GM12878 (cell line): Measurements from ENCODE around the gene STAT5B. TPM values are rescaled to one million over a fixed set of nuclear protein-coding genes. Genes with fewer than 3 reads are reported as not detected.

ENCODE experiments used
- ATAC-seq: fragments of 200-7000 bp; cut with Tn5 transposase; 3 replicates; pipeline ENCODE4 v1.9.1; 2020; ENCODE audit warnings: mild to moderate bottlenecking, moderate library complexity
- BruUV-seq: library from RNA; stranded (reverse); fragments of 400-500 nt; replicated peaks from 2 replicates; lab custom pipeline; 2021; lab: Mats Ljungman, UMichigan
- CTCF ChIA-PET: fragments of 300-600 bp; sonication (Branson Sonifier 250); formaldehyde crosslinking; extraction: SDS; loops from one replicate; lab custom pipeline; 2021; ENCODE audit warnings: inconsistent platforms; lab: Yijun Ruan, JAX
- POLR2A ChIA-PET: fragments of 350-600 bp; formaldehyde crosslinking; extraction: SDS; loops from one replicate; lab custom pipeline; 2021; ENCODE audit warnings: inconsistent platforms; lab: Charles Lee
- RAD21 ChIA-PET: fragments of 300-600 bp; sonication (Branson Sonifier 250); formaldehyde crosslinking; loops from one replicate; lab custom pipeline; 2023; ENCODE audit warnings: antibody characterized with exemption; ENCODE audit not compliant: unreplicated experiment; lab: Charles Lee
- SMC1A ChIA-PET: fragments of 300-600 bp; sonication (Branson Sonifier 250); formaldehyde crosslinking; loops from one replicate; lab custom pipeline; 2023; ENCODE audit not compliant: unreplicated experiment, uncharacterized antibody; lab: Charles Lee
- DNase-seq: peaks from one replicate; pipeline ENCODE4 v3.0.0-alpha.2; 2011; ENCODE audit warnings: low read depth, low spot score
- FAIRE-seq: peaks from 3 replicates; lab custom pipeline; 2011; peaks lifted over from hg19 to GRCh38; lab: Jason Lieb, UNC
- H2AFZ ChIP-seq: 2 replicates; pipeline ENCODE4 v1.6.0; 2011; ENCODE audit warnings: low read depth, low read length, control low read depth; ENCODE audit not compliant: control insufficient read depth
- H3K27ac ChIP-seq: 2 replicates; pipeline ENCODE4 v1.5.1; 2011; ENCODE audit warnings: control low read depth; ENCODE audit not compliant: control insufficient read depth, insufficient read depth
- H3K27me3 ChIP-seq, 2 experiments: replicated peaks in 1 of 2; 2 replicates each; pipeline versions ENCODE4 v1.6.0 to v1.6.1; 2011; ENCODE audit warnings: low read length in 1 of 2; ENCODE audit not compliant: control insufficient read depth in 2 of 2, insufficient read depth in 2 of 2
- H3K36me3 ChIP-seq, 2 experiments: 2 replicates each; pipeline ENCODE4 v1.5.1; 2011; ENCODE audit warnings: low read length in 1 of 2; ENCODE audit not compliant: control insufficient read depth in 2 of 2, insufficient read depth in 2 of 2
- H3K4me1 ChIP-seq: 2 replicates; pipeline ENCODE4 v1.6.1; 2011; ENCODE audit warnings: mild to moderate bottlenecking, low read length, moderate library complexity, mixed read lengths; ENCODE audit not compliant: control insufficient read depth, insufficient read depth
- H3K4me2 ChIP-seq: 2 replicates; pipeline ENCODE4 v1.6.0; 2011; ENCODE audit warnings: control low read depth; ENCODE audit not compliant: control insufficient read depth, insufficient read depth
- H3K4me3 ChIP-seq: fragments of 200-600 bp; sonication (generic); 2 replicates; pipeline ENCODE4 v1.5.1; 2016
- H3K79me2 ChIP-seq: 2 replicates; pipeline ENCODE4 v1.6.0; 2011; ENCODE audit warnings: low read length; ENCODE audit not compliant: control insufficient read depth, insufficient read depth
- H3K9ac ChIP-seq: 2 replicates; pipeline ENCODE4 v1.8.0; 2011; ENCODE audit warnings: low read length, control low read depth, mixed read lengths; ENCODE audit not compliant: control insufficient read depth, insufficient read depth
- H3K9me3 ChIP-seq: replicated peaks from 3 replicates; pipeline ENCODE4 v1.5.1; 2011; ENCODE audit warnings: mild to moderate bottlenecking, low read length; ENCODE audit not compliant: control insufficient read depth, insufficient read depth
- H4K20me1 ChIP-seq: 2 replicates; pipeline ENCODE4 v1.6.0; 2011; ENCODE audit not compliant: control insufficient read depth, insufficient read depth
- BCL3 ChIP-seq: IDR thresholded peaks from 2 replicates; pipeline ENCODE4 v1.6.1; 2011; ENCODE audit warnings: borderline replicate concordance, low read depth, mild to moderate bottlenecking, moderate library complexity, low read length; ENCODE audit not compliant: insufficient read depth, poor library complexity, severe bottlenecking
- CBFB ChIP-seq: IDR thresholded peaks from 2 replicates; pipeline ENCODE4 v1.6.1; 2016; ENCODE audit warnings: antibody characterized with exemption, low read depth
- HDGF ChIP-seq: fragments of 450-650 bp; IDR thresholded peaks from 2 replicates; pipeline ENCODE4 v1.6.1; 2016; ENCODE audit warnings: antibody characterized with exemption
- KDM1A ChIP-seq: fragments of 200-600 bp; sonication (generic); IDR thresholded peaks from 2 replicates; pipeline ENCODE4 v1.6.1; 2016; ENCODE audit warnings: borderline replicate concordance
- TBL1XR1 ChIP-seq: IDR thresholded peaks from 2 replicates; pipeline ENCODE4 v1.6.1; 2012; ENCODE audit warnings: low read depth, low read length, improper control_type of control experiment
- WRNIP1 ChIP-seq: IDR thresholded peaks from 2 replicates; pipeline ENCODE4 v1.6.1; 2011; ENCODE audit warnings: low read depth, low read length, improper control_type of control experiment, borderline replicate concordance
- YY1 ChIP-seq: IDR thresholded peaks from 2 replicates; pipeline ENCODE4 v1.6.1; 2011; ENCODE audit warnings: low read depth, mild to moderate bottlenecking, low read length
- WGBS: methylation state at CpG from one replicate; pipeline ENCODE4 v1.1.6; 2016; ENCODE audit warnings: low lambda C conversion rate; ENCODE audit not compliant: insufficient replicate concordance, insufficient coverage; ENCODE audit errors: missing lambda C conversion rate; 5-methylcytosine and 5-hydroxymethylcytosine counted together
- in situ Hi-C: fragments of 300-500 bp; cut with MboI; formaldehyde crosslinking; loops from 9 replicates; pipeline ENCODE4 v1.14.3; 2018; ENCODE audit warnings: mixed read lengths
- intact Hi-C: fragments of 100-400 bp; cut with micrococcal nuclease; formaldehyde crosslinking; loops from one replicate; pipeline ENCODE4 v1.14.2; 2022; ENCODE audit not compliant: unreplicated experiment
- polyA plus RNA-seq, 11 experiments: library from polyadenylated mRNA; depleted of rRNA in 4 of 11; unstranded in 6 of 11; stranded (reverse) in 5 of 11; fragments of >200 nt; fragmentation: Nextera tagmentation in 4 of 11; fragmentation: Illumina TruSeq in 1 of 11; extraction: Ambion mirVana in 4 of 11; extraction: Trizol in 1 of 11; gene quantifications; 1 replicate in 1 of 11; 2 replicates in 10 of 11; pipeline versions ENCODE4 v1.2.1 to v1.2.3, GENCODE V29; 2011 to 2016; ENCODE audit warnings: inconsistent platforms in 2 of 11, missing spikeins in 2 of 11, low read depth in 1 of 11
- total RNA-seq, 4 experiments: library from RNA; depleted of rRNA in 3 of 4; stranded (reverse); fragments of >200 nt in 3 of 4; fragmentation: Illumina TruSeq in 1 of 4; extraction: Trizol in 1 of 4; gene quantifications; 2 replicates each; pipeline versions ENCODE4 v1.2.1 to v1.2.3, GENCODE V29; 2013 to 2021

STAT5B gene
- total and polyA plus RNA-seq, 10 of the 15 experiments (the other 5 are each of a cell fraction or from before 2014, with no cell fraction given), result 11.0 to 69.6 (median 46.7) TPM

GRCh38 chr17:42272162-42272907 lies 3.9 kb downstream of the STAT5B start:
- no TSS peak for BruUV-seq
- Histone ChIP-seq H3K27me3 (no peaks in the 10 kb centered on the region), H3K4me2 (peak overlapping the region; percentile 57), H3K79me2 (peaks cover 59% of the 10 kb centered on the region), H3K9ac (no peak overlapping the region), H3K4me1 (peaks cover 27% of the 10 kb centered on the region), H2AFZ (no peak overlapping the region), H3K27ac (no peak overlapping the region), H3K4me3 (0 out of 2 replicates have a peak overlapping the region, but pooled peaks have one; percentile 7), H3K9me3 (no peaks in the 10 kb centered on the region), H3K36me3 (no peaks in the 10 kb centered on the region), H4K20me1 (no peaks in the 10 kb centered on the region)
- SMC1A ChIA-PET, result interaction anchor here (0.9 to 5.3 kb wide), 6 partner anchors 8 to 85 kb away, joined by 3 to 36 read pairs (median 5); partner anchors contain the start of gene GHDC
- WGBS, result 32% methylated on average over 7 of the region's 7 CpGs
- no peak for ATAC-seq
- RAD21 ChIA-PET, result no interaction called here
- CTCF ChIA-PET, result interaction anchor here (1.1 kb wide), 1 partner anchor 50 kb away, joined by 5 read pairs; no protein-coding TSS in a partner anchor
- in situ Hi-C loops (no loop called here), intact Hi-C loops (no loop called here)
- TF ChIP-seq WRNIP1 (no peak), BCL3 (no peak), CBFB (no peak), YY1 (no peak), HDGF (no peak), KDM1A (no peak), TBL1XR1 (no peak)
- no peak for FAIRE-seq
- POLR2A ChIA-PET, result interaction anchor here (0.6 kb wide), 1 partner anchor 23 kb away, joined by 3 read pairs; no protein-coding TSS in a partner anchor
- DNase-seq, result no peak
